GM23338 (cell line): ENCODE results near the gene KNOP1. TPM values are rescaled to one million over a fixed set of nuclear protein-coding genes. Genes with fewer than 3 reads are reported as not detected.

Experiments used
- ATAC-seq: fragments of 200-7000 bp; cut with Tn5 transposase; 3 replicates; pipeline ENCODE4 v1.9.1; 2020
- DNase-seq: peaks from one replicate; pipeline ENCODE4 v3.0.0-alpha.2; 2015; ENCODE audit warnings: low spot score
- H2AFZ ChIP-seq: fragments of 200-600 bp; sonication (generic); 2 replicates; pipeline ENCODE4 v1.8.0; 2016; ENCODE audit warnings: antibody characterized with exemption, mild to moderate bottlenecking, moderate library complexity
- H3F3A ChIP-seq: fragments of 200-600 bp; sonication (generic); replicated peaks from 2 replicates; pipeline ENCODE4 v1.8.0; 2017; ENCODE audit warnings: antibody characterized with exemption, mixed run types, low read depth
- H3K27ac ChIP-seq: fragments of 200-600 bp; sonication (generic); 2 replicates; pipeline ENCODE4 v1.6.1; 2016; ENCODE audit warnings: low read depth
- H3K27me3 ChIP-seq: fragments of 200-600 bp; sonication (generic); 2 replicates; pipeline ENCODE4 v1.8.0; 2016; ENCODE audit warnings: mild to moderate bottlenecking, mixed run types, moderate library complexity; ENCODE audit not compliant: insufficient read depth
- H3K36me3 ChIP-seq: fragments of 200-600 bp; sonication (generic); 2 replicates; pipeline ENCODE4 v1.8.0; 2016; ENCODE audit warnings: mild to moderate bottlenecking; ENCODE audit not compliant: insufficient read depth
- H3K4me1 ChIP-seq: fragments of 200-600 bp; sonication (generic); 2 replicates; pipeline ENCODE4 v1.8.0; 2016; ENCODE audit warnings: mild to moderate bottlenecking, moderate library complexity; ENCODE audit not compliant: insufficient read depth
- H3K4me2 ChIP-seq: fragments of 200-600 bp; sonication (generic); 2 replicates; pipeline ENCODE4 v1.7.1; 2017; ENCODE audit warnings: mixed run types
- H3K4me3 ChIP-seq: fragments of 200-600 bp; sonication (generic); 2 replicates; pipeline ENCODE4 v1.6.1; 2016; ENCODE audit warnings: mixed run types
- H3K79me2 ChIP-seq: fragments of 200-600 bp; sonication (generic); replicated peaks from 2 replicates; pipeline ENCODE4 v1.8.0; 2017; ENCODE audit warnings: mild to moderate bottlenecking; ENCODE audit not compliant: insufficient read depth
- H3K9me2 ChIP-seq: fragments of 200-600 bp; sonication (generic); 2 replicates; pipeline ENCODE4 v1.8.0; 2017; ENCODE audit not compliant: insufficient read depth
- H4K20me1 ChIP-seq: fragments of 200-600 bp; sonication (generic); replicated peaks from 2 replicates; pipeline ENCODE4 v1.8.0; 2017; ENCODE audit warnings: mild to moderate bottlenecking; ENCODE audit not compliant: insufficient read depth
- H3K27ac Mint-ChIP-seq: 2 replicates; pipeline ENCODE4 v1.8.0; 2020; ENCODE audit warnings: inconsistent platforms, mild to moderate bottlenecking, moderate library complexity, mixed read lengths
- H3K27me3 Mint-ChIP-seq: 3 replicates; pipeline ENCODE4 v1.8.0; 2022; ENCODE audit warnings: low read depth, mild to moderate bottlenecking, moderate library complexity, mixed read lengths, inconsistent platforms; ENCODE audit not compliant: insufficient read depth, poor library complexity
- H3K36me3 Mint-ChIP-seq: 3 replicates; pipeline ENCODE4 v1.8.0; 2021; ENCODE audit warnings: low read depth, mild to moderate bottlenecking, inconsistent platforms, moderate library complexity, mixed read lengths
- H3K4me1 Mint-ChIP-seq: 3 replicates; pipeline ENCODE4 v1.8.0; 2020; ENCODE audit warnings: mild to moderate bottlenecking, inconsistent platforms, mixed read lengths
- H3K4me3 Mint-ChIP-seq: 3 replicates; pipeline ENCODE4 v1.8.0; 2021; ENCODE audit warnings: moderate library complexity, mild to moderate bottlenecking, inconsistent platforms, mixed read lengths
- H3K9me3 Mint-ChIP-seq: 3 replicates; pipeline ENCODE4 v1.8.0; 2020; ENCODE audit warnings: moderate library complexity, mild to moderate bottlenecking, inconsistent platforms, mixed read lengths
- CREB1 ChIP-seq: fragments of 250-450 bp; sonication (Bioruptor Pico); IDR thresholded peaks from 2 replicates; pipeline ENCODE4 v1.5.0; 2020; ENCODE audit warnings: low read depth, mild to moderate bottlenecking, moderate library complexity
- CTCF ChIP-seq, 2 experiments: fragments of 200-600 bp in 1 of 2; sonication (generic) in 1 of 2; conservative IDR thresholded peaks; 2 replicates each; pipeline versions ENCODE4 v1.5.1 to v1.6.1; 2016 to 2017; ENCODE audit warnings: antibody characterized with exemption in 2 of 2, low read depth in 2 of 2, mild to moderate bottlenecking in 2 of 2, moderate library complexity in 1 of 2
- ETS1 ChIP-seq: IDR thresholded peaks from 2 replicates; pipeline ENCODE4 v1.6.1; 2016; ENCODE audit warnings: antibody characterized with exemption
- EZH2 ChIP-seq: fragments of 200-600 bp; sonication (generic); IDR thresholded peaks from one replicate; pipeline ENCODE4 v1.8.0; 2017; ENCODE audit warnings: antibody characterized with exemption, mild to moderate bottlenecking, low read depth; ENCODE audit not compliant: unreplicated experiment
- EZH2phosphoT487 ChIP-seq: fragments of 200-600 bp; sonication (generic); IDR thresholded peaks from one replicate; pipeline ENCODE4 v1.8.1; 2018; ENCODE audit warnings: antibody characterized with exemption; ENCODE audit not compliant: unreplicated experiment
- JUNB ChIP-seq: IDR thresholded peaks from one replicate; pipeline ENCODE4 v1.6.1; 2016; ENCODE audit warnings: antibody characterized with exemption; ENCODE audit not compliant: unreplicated experiment
- NANOG ChIP-seq: IDR thresholded peaks from 2 replicates; pipeline ENCODE4 v1.6.1; 2016; ENCODE audit warnings: antibody characterized with exemption, borderline replicate concordance
- POLR2AphosphoS5 ChIP-seq: IDR thresholded peaks from 2 replicates; pipeline ENCODE4 v1.6.1; 2016; ENCODE audit warnings: antibody characterized with exemption, low read depth
- REST ChIP-seq: IDR thresholded peaks from one replicate; pipeline ENCODE4 v1.6.1; 2018; ENCODE audit warnings: antibody characterized with exemption; ENCODE audit not compliant: unreplicated experiment
- STAT1 ChIP-seq: IDR thresholded peaks from one replicate; pipeline ENCODE4 v1.6.1; 2016; ENCODE audit warnings: antibody characterized with exemption; ENCODE audit not compliant: unreplicated experiment
- ZNF114 ChIP-seq: fragments of 250-450 bp; sonication (Bioruptor Pico); IDR thresholded peaks from 2 replicates; pipeline ENCODE4 v1.5.0; 2020; ENCODE audit warnings: mild to moderate bottlenecking, moderate library complexity
- ZNF331 ChIP-seq: fragments of 250-450 bp; sonication (Bioruptor Pico); IDR thresholded peaks from 2 replicates; pipeline ENCODE4 v1.5.0; 2020; ENCODE audit warnings: low read depth, mild to moderate bottlenecking, moderate library complexity
- ZNF462 ChIP-seq: fragments of 250-450 bp; sonication (Bioruptor Pico); IDR thresholded peaks from 2 replicates; pipeline ENCODE4 v1.5.0; 2020; ENCODE audit warnings: mild to moderate bottlenecking, moderate library complexity
- polyA plus RNA-seq: library from polyadenylated mRNA; unstranded; fragments of >200 nt; fragmentation: Nextera tagmentation; extraction: Ambion mirVana; gene quantifications from 2 replicates; pipeline ENCODE4 v1.2.1, GENCODE V29; 2016
- total RNA-seq: library from RNA; depleted of rRNA; stranded (reverse); fragments of >200 nt; shearing (Covaris generic); gene quantifications from 2 replicates; pipeline ENCODE4 v1.2.3, GENCODE V29; 2014

Gene KNOP1
- total and polyA plus RNA-seq, 2 experiments from 2014 or later = 57.7 to 190 TPM

- Histone ChIP-seq H3K4me2 (no peak overlapping the region), H3K4me1 (no peaks in the 10 kb centered on the region), H3K27me3 (no peaks in the 10 kb centered on the region), H4K20me1 (no peaks in the 10 kb centered on the region), H3K36me3 (no peaks in the 10 kb centered on the region; the same call in 1 of the 2 replicates), H3K9me2 (no peaks in the 10 kb centered on the region), H3K79me2 (no peaks in the 10 kb centered on the region), H3K27ac (0 out of 2 replicates have a peak overlapping the region, but pooled peaks have one; percentile 39), H2AFZ (no peak overlapping the region), H3K4me3 (no peak overlapping the region), H3F3A (no peaks in the 10 kb centered on the region)
- no peaks in the 10 kb centered on the region for H3K4me1 Mint-ChIP-seq
- H3K36me3 Mint-ChIP-seq = peaks cover 9% of the 10 kb centered on the region; the same call in 2 of the 3 replicates
- TF ChIP-seq ETS1 (no peak), ZNF462 (CRISPR knock-in tag) (no peak), REST (no peak), JUNB (no peak), ZNF331 (CRISPR knock-in tag) (no peak), STAT1 (no peak), CTCF (conservative IDR thresholded peaks at IDR 0.05; ENCODE audit: low read depth in 2 of 2) (no peak), NANOG (no peak), POLR2AphosphoS5 (no peak), EZH2phosphoT487 (no peak), EZH2 (no peak), ZNF114 (CRISPR knock-in tag) (no peak), CREB1 (CRISPR knock-in tag) (no peak)
- DNase-seq (no peak), ATAC-seq (no peak)
- H3K4me3 Mint-ChIP-seq = no peak overlapping the region
- H3K27ac Mint-ChIP-seq = no peak overlapping the region
- H3K9me3 Mint-ChIP-seq = no peaks in the 10 kb centered on the region
- H3K27me3 Mint-ChIP-seq = peaks cover 6% of the 10 kb centered on the region
Observed at GRCh38 chr16:19672378-19672777, 45.6 kb downstream of the KNOP1 start.
